HEK293T (cell line): ENCODE results near the gene NBEA.

Experiments used
- FOXA1 ChIP-seq: fragments of 450-650 bp; IDR thresholded peaks from 2 replicates; pipeline ENCODE4 v1.6.1; 2016; ENCODE audit warnings: mild to moderate bottlenecking
- SUZ12 ChIP-seq: fragments of 450-650 bp; IDR thresholded peaks from 2 replicates; pipeline ENCODE4 v1.6.1; 2016; ENCODE audit warnings: mild to moderate bottlenecking
- TARDBP ChIP-seq: fragments of 450-650 bp; IDR thresholded peaks from 2 replicates; pipeline ENCODE4 v1.6.1; 2016

DNA sequence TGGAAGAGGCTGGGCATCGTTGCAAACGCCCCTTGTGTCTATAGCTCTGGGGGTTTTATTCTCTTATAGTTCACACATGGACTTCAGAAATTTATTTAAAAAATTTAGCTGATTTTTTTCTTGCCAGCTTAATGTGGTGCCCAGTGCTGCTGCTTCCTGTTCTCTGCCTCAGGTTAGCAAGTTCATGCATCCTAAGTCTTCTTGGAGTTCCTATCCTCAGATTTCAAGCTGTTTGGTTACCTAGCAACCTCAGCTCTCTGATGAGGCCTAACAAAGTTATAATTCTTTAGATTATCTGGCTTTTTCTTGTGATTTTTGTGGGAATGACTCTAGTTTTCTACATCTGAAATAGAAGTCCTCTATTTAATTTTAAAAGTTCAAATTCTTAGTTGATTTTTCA, 283.5 kb downstream of the NBEA start:
- no peak for TF ChIP-seq TARDBP
- no peak for TF ChIP-seq FOXA1
- TF ChIP-seq SUZ12: no peak
